ENCODE results near the gene DOCK6. TPM values are rescaled to one million over a fixed set of nuclear protein-coding genes. Genes with fewer than 3 reads are reported as not detected.

DOCK6 gene
- total and polyA plus RNA-seq, 8 donors: 18.0 to 79.0 (median 30.7) TPM

DNA sequence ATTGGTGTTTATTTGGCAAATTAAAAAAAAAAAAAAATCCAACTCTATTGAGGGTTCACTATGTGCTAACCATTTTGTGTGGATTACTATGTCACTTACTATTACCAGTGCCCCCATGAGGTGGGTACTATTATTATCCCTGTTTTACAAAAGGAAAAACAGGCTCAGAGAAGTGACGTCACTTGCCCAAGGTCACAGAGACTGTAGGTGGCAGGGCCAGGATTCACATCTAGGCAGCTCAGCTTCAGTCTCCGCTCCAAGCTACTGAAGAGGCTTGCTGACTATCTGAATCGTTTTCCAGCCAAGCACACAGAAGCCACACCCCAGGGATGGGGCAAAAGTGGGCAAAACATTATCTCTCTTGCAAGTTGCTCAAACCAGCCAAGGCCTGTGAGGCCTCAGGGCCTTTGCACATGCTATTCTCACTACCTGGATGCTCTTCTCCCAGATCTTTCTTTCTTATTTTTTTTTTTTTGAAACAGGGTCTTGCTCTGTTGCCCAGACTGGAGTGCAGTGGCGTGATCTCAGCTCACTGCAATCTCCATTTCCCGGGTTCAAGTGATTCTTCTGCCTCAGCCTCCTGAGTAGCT is 27.7 kb downstream of the DOCK6 start:
- Histone ChIP-seq H3K4me3 (no peak overlapping the region), H3K9me3 (no peaks in the 10 kb centered on the region), H3K27me3 (no peaks in the 10 kb centered on the region), H3K27ac (no peak overlapping the region), H3K36me3 (peaks cover 0 to 7% (median 0%) of the 10 kb centered on the region in 3 donors), H3K4me1 (no peaks in the 10 kb centered on the region)
- 70 to 71% methylated on average over 5 of the region's 5 CpGs for WGBS, 2 donors
- FAIRE-seq (no peak), DNase-seq (peak in 2 of 6 donors; percentile 27 to 49), ATAC-seq (peak; percentile 46 to 79 (median 63))
- no peak for TF ChIP-seq CTCF (IDR thresholded peaks at IDR 0.05)
- intact Hi-C loops (cut with DNase I): no loop called here

GRCh38 chr19:11233073-11233472 is 29.3 kb downstream of the DOCK6 start:
- DNase-seq: no peak
- H3K27me3 ChIP-seq: no peaks in the 10 kb centered on the region
- TF ChIP-seq CTCF (IDR thresholded peaks at IDR 0.05): no peak
- H3K4me3 ChIP-seq: no peak overlapping the region
- intact Hi-C loops (cut with DNase I): no loop called here
- H3K36me3 ChIP-seq: peaks cover 0 to 7% (median 0%) of the 10 kb centered on the region in 3 donors
- ATAC-seq: no peak
- H3K4me1 ChIP-seq: no peaks in the 10 kb centered on the region
- H3K27ac ChIP-seq: no peak overlapping the region
- WGBS, 2 donors: 89 to 93% methylated on average over 15 of the region's 15 CpGs
- no peak for FAIRE-seq
- H3K9me3 ChIP-seq: no peaks in the 10 kb centered on the region

- FAIRE-seq (no peak), ATAC-seq (no peak), DNase-seq (no peak)
- Histone ChIP-seq H3K36me3 (peaks cover 0 to 7% (median 0%) of the 10 kb centered on the region in 3 donors), H3K4me3 (no peak overlapping the region), H3K4me1 (no peaks in the 10 kb centered on the region), H3K27me3 (no peaks in the 10 kb centered on the region), H3K9me3 (no peaks in the 10 kb centered on the region), H3K27ac (no peak overlapping the region)
- TF ChIP-seq CTCF (IDR thresholded peaks at IDR 0.05): no peak
- intact Hi-C loops (cut with DNase I): no loop called here
- 94 to 96% methylated on average over 4 of the region's 4 CpGs for WGBS, 2 donors
Observed at GRCh38 chr19:11232555-11232954, 29.8 kb downstream of the DOCK6 start.

- no peaks in the 10 kb centered on the region for H3K27me3 ChIP-seq
- DNase-seq (no peak), FAIRE-seq (no peak), ATAC-seq (no peak)
- peaks cover 0 to 7% (median 0%) of the 10 kb centered on the region in 3 donors for H3K36me3 ChIP-seq
- H3K4me3 ChIP-seq: no peak overlapping the region
- no peak overlapping the region for H3K27ac ChIP-seq
- WGBS, 2 donors: 86 to 93% methylated on average over 6 to 7 of the region's 7 CpGs
- H3K9me3 ChIP-seq: no peaks in the 10 kb centered on the region
- TF ChIP-seq CTCF (IDR thresholded peaks at IDR 0.05): no peak
- H3K4me1 ChIP-seq: no peaks in the 10 kb centered on the region
- intact Hi-C loops (cut with DNase I): no loop called here
Observed at GRCh38 chr19:11230621-11231386, 31.5 kb downstream of the DOCK6 start.

Data from pancreas (tissue), 10 donors.